Breast epithelium (tissue), 3 donors: ENCODE results near the gene TMEM237.

Source experiments
- CTCF ChIP-seq, 3 donors: fragments of 450-650 bp; IDR thresholded peaks; one replicate each; pipeline ENCODE4 v1.5.1; 2016 to 2017; ENCODE audit warnings: antibody characterized with exemption in 3 of 3, mild to moderate bottlenecking in 3 of 3, moderate library complexity in 3 of 3
- POLR2AphosphoS5 ChIP-seq, 3 donors: sonication (generic); formaldehyde crosslinking; IDR thresholded peaks; one replicate each; pipeline ENCODE4 v1.6.1; 2017; ENCODE audit warnings: antibody characterized with exemption in 3 of 3

GRCh38 chr2:201639205-201639604, 4.1 kb downstream of the TMEM237 start:
- TF ChIP-seq POLR2AphosphoS5 (IDR thresholded peaks at IDR 0.05) (no peak), CTCF (IDR thresholded peaks at IDR 0.05) (no peak)
